Coronary artery (tissue), 2 donors: ENCODE results near the gene ERP44.
"Not testable (repeated sequence)": the region's sequence is repeated elsewhere in the genome, so short reads cannot be mapped to it uniquely, and the experiment has no call there.

Experiments used
- DNase-seq: peaks from one replicate; pipeline ENCODE4 v3.0.0-alpha.2; 2017; ENCODE audit warnings: low spot score
- H3K27ac ChIP-seq, 2 donors: fragments of 200-600 bp; sonication (generic); one replicate each; pipeline ENCODE4 v1.5.1; 2016 to 2019
- H3K4me3 ChIP-seq: fragments of 200-600 bp; sonication (generic); 2 replicates; pipeline ENCODE4 v1.5.1; 2016; ENCODE audit warnings: mild to moderate bottlenecking, moderate library complexity
- TF ChIP-seq, protein P1 (sequence below): fragments of 200-600 bp; sonication (generic); IDR thresholded peaks from one replicate; pipeline ENCODE4 v1.5.1; 2019; ENCODE audit warnings: antibody characterized with exemption

The ERP44 gene

DNA sequence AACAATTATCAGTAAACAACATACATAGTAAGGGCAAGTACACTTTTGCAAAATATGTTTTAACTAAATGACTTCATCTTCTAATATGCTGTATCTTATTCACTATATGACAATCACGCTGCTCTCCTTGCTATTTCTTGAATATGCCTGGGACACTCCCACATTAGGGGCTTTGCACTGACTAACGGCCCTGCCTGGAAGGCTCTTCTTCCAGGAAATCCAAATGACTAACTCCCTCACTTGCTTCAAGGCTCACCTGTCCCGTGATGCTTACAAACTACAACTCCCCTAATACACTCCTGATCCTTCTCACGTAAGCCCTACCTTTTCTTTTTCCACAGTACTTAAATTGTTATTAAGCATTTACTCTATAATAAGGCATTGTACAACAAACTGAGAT is 10.6 kb downstream of the ERP44 start:
- TF ChIP-seq, protein P1, sequence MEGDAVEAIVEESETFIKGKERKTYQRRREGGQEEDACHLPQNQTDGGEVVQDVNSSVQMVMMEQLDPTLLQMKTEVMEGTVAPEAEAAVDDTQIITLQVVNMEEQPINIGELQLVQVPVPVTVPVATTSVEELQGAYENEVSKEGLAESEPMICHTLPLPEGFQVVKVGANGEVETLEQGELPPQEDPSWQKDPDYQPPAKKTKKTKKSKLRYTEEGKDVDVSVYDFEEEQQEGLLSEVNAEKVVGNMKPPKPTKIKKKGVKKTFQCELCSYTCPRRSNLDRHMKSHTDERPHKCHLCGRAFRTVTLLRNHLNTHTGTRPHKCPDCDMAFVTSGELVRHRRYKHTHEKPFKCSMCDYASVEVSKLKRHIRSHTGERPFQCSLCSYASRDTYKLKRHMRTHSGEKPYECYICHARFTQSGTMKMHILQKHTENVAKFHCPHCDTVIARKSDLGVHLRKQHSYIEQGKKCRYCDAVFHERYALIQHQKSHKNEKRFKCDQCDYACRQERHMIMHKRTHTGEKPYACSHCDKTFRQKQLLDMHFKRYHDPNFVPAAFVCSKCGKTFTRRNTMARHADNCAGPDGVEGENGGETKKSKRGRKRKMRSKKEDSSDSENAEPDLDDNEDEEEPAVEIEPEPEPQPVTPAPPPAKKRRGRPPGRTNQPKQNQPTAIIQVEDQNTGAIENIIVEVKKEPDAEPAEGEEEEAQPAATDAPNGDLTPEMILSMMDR: no peak

DNA sequence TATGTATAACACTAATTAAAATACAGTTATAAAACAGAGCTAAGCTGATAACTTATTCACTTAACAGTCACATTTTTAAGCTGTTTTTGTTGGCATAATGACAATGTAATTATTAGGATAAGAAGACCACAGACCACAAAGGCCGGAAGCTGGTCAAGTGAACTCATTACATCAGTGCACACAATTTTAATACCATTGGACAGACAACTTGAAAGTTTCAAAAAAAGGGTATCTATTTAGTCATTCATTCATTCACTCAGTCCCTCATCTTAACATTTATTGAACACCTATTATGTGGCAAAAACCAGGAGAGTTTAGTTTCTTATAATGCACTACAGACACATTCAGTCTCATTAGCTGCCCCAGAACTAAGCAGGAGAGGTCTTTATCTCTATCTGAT is 11.6 kb downstream of the ERP44 start:
- TF ChIP-seq, protein P1: no peak
- no peak for DNase-seq
- no peak overlapping the region for H3K27ac ChIP-seq
- H3K4me3 ChIP-seq: no peak overlapping the region

More for the DNA sequence above, 10.6 kb downstream of the ERP44 start:
- H3K4me3 ChIP-seq: no peak overlapping the region
- no peak for DNase-seq
- H3K27ac ChIP-seq: no peak overlapping the region

DNA sequence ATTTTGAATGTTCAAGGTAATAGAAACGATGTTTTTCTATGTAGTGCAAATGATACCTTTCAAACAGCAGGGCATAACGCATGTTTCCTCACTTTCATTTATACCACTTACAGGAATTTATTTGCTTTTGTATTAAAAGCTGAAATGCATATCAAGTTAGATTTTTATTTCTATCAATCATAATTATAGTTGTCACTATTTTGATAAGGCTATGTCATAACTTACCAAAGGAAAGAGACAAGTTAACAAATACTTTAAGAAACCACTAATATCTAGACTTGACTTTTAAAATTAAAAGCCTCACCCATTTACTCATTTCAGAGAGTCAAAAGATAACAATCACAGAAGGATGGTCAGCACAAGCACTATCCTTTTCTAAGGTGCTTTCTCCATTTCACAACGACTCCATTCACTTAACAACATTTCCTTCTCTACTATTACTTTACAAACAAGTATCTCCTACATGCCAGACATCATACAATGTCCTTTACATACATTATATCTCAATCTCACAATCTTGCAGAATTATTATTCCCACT is 12.6 kb downstream of the ERP44 start:
- TF ChIP-seq, protein P1: no peak
- Histone ChIP-seq H3K4me3 (no peak overlapping the region), H3K27ac (no peak overlapping the region)
- no peak for DNase-seq

DNA sequence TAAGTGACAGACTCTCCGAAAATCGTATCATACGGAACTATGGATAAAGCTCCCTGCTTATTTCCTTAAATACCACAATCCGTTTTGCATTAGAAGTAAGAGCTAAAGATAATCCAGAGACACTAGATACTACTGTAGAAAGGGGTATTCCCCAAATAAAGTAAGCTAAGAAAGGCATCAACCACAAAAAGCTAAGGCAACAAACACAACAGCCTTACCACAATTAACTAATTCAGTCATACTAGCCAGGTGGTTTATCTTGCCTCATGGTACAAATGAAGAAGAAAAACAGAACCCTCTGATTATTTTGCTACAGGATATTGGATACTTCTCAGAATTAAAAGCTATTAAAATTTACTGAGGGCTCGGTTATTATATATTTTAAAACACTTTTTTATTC is 14.1 kb downstream of the ERP44 start:
- no peak for DNase-seq
- no peak overlapping the region for H3K27ac ChIP-seq
- no peak overlapping the region for H3K4me3 ChIP-seq
- TF ChIP-seq, protein P1: no peak

DNA sequence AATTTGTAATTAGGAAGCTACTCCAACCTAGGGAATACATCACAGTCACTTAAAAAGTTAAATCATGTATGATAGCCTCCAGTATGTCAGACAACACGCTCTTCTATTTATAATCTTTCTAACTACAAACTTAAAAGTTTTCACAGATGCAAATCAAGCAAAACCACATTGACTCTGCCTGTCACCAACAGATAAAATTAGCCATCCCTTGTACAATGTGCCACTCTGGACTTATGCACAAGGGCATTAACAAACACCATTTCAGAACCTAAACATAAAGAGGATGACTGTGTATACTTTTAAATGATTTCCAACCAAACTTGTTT is 14.7 kb downstream of the ERP44 start:
- Histone ChIP-seq H3K4me3 (no peak overlapping the region), H3K27ac (no peak overlapping the region)
- TF ChIP-seq, protein P1: no peak

DNA sequence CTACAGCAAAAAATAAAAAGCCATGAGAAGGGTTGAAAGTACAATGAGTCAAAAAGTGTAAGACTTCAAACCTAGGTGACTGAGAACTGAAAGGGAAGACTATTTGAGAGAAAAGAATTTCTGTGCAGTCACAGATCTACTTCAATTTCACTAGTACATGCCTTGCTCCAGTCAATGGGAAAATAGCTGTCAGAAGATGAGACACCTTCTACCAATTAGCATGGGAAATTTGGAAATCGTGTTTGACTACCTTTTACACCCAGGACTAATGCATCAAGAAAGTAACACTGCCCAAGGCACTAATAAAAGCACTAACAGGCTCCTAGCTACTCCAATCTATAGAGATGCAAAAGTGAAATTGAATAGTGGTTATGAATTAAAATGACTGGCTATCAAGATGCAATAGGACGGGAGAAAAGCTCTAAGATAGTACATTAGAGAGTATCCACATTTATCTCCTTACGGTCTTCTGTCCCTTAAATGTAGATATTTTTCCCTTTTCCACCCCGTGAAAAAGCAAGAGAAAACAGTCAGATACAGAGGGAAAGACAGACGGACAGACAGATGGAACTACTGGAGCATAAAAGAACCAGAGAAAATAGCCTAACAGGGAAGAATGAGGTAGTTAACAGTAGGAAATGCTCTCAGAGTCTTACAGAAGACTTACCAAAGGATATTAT is 15.2 kb downstream of the ERP44 start:
- Histone ChIP-seq H3K27ac (no peak overlapping the region), H3K4me3 (no peak overlapping the region)
- TF ChIP-seq, protein P1: no peak
- DNase-seq: no peak

More for the DNA sequence above, 14.7 kb downstream of the ERP44 start:
- DNase-seq: no peak

DNA sequence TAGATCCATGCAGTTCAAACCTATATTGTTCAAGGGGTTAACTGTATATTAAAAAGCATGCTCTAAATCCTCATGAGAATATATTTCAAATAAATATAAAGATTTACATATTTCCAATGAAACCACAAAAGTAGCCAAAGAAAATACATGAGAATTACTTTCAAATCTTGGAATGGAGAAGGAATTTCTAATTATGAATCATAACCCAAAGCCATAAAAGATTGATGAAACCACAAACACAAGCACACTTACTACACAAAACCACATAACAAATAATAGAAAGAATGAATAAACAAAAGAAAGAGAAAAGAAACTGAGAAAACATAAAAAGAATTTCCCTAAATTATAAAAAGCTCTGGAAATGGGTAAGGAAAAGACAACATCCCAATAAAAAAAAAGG is 16.0 kb downstream of the ERP44 start:
- Histone ChIP-seq H3K4me3 (no peak overlapping the region), H3K27ac (no peak overlapping the region)
- DNase-seq: no peak
- TF ChIP-seq, protein P1: no peak

DNA sequence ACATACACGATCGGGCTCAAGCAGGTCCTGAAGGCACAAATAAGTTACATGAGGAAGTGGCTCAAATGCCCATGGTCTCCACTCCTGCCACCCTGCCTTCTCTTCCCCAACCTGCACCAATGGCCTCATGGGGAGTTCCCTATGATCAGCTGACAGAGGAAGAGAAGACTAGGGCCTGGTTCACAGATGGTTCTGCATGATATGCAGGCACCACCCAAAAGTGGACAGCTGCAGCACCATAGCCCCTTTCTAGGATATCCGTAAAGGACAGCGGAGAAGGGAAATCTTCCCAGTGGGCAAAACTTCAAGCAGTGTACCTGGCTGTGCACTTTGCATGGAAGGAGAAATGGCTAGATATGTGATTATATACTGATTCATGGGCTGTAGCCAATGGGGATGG is 22.5 kb downstream of the ERP44 start:
- H3K4me3 ChIP-seq, H3K27ac ChIP-seq, DNase-seq: not testable (repeated sequence)
